H1 (cell line): ENCODE results near the gene DRC7. TPM values are rescaled to one million over a fixed set of nuclear protein-coding genes. Genes with fewer than 3 reads are reported as not detected.

Experiments used
- CTCF ChIA-PET: fragments of 300-600 bp; sonication (Branson Sonifier 250); formaldehyde crosslinking; loops from one replicate; lab custom pipeline; 2021; ENCODE audit not compliant: partially characterized antibody; lab: Charles Lee
- POLR2A ChIA-PET: fragments of 300-600 bp; sonication (Branson Sonifier 250); formaldehyde crosslinking; loops from one replicate; lab custom pipeline; 2021; ENCODE audit warnings: inconsistent platforms; ENCODE audit not compliant: partially characterized antibody; lab: Charles Lee
- DNase-seq, 2 experiments: peaks; one replicate each; pipeline versions ENCODE4 v3.0.0 to v3.0.0-alpha.2; 2010 to 2022; ENCODE audit warnings: low spot score in 2 of 2, low read depth in 1 of 2, mixed read lengths in 1 of 2
- FAIRE-seq: peaks from 2 replicates; lab custom pipeline; 2011; peaks lifted over from hg19 to GRCh38; lab: Jason Lieb, UNC
- H2AFZ ChIP-seq: 2 replicates; pipeline ENCODE4 v1.8.1; 2012; ENCODE audit warnings: low read length, inconsistent platforms
- H2AK5ac ChIP-seq: 2 replicates; pipeline ENCODE4 v1.6.1; 2013; ENCODE audit warnings: low read depth, low read length
- H2BK120ac ChIP-seq: replicated peaks from 2 replicates; pipeline ENCODE3; 2013; ENCODE audit warnings: low read depth, low read length, inconsistent platforms
- H2BK12ac ChIP-seq: 2 replicates; pipeline ENCODE4 v1.6.1; 2013; ENCODE audit warnings: low read depth, low read length
- H2BK15ac ChIP-seq: 2 replicates; pipeline ENCODE4 v1.6.1; 2013; ENCODE audit warnings: low read length
- H2BK20ac ChIP-seq: 2 replicates; pipeline ENCODE4 v1.6.1; 2013; ENCODE audit warnings: low read length
- H2BK5ac ChIP-seq: 2 replicates; pipeline ENCODE4 v1.6.1; 2013; ENCODE audit warnings: low read depth, low read length
- H3K14ac ChIP-seq: 2 replicates; pipeline ENCODE4 v1.6.1; 2013; ENCODE audit warnings: inconsistent platforms; ENCODE audit not compliant: insufficient read length
- H3K18ac ChIP-seq: 2 replicates; pipeline ENCODE4 v1.6.1; 2013; ENCODE audit warnings: low read length; ENCODE audit errors: extremely low read depth
- H3K23ac ChIP-seq: 2 replicates; pipeline ENCODE4 v1.6.1; 2013; ENCODE audit warnings: inconsistent platforms; ENCODE audit not compliant: insufficient read length
- H3K23me2 ChIP-seq: 2 replicates; pipeline ENCODE4 v1.6.1; 2013; ENCODE audit warnings: low read depth, low read length
- H3K27ac ChIP-seq: 2 replicates; pipeline ENCODE4 v1.6.1; 2011; ENCODE audit warnings: low read depth, low read length, inconsistent platforms
- H3K27me3 ChIP-seq, 4 experiments: replicated peaks in 1 of 4; 1 replicate in 1 of 4; 2 replicates in 3 of 4; pipeline versions ENCODE4 v1.6.1 to v1.8.1; 2011 to 2013; ENCODE audit warnings: low read length in 3 of 4, mild to moderate bottlenecking in 3 of 4, inconsistent platforms in 2 of 4, mixed read lengths in 2 of 4, moderate library complexity in 1 of 4; ENCODE audit not compliant: control insufficient read depth in 3 of 4, insufficient read depth in 3 of 4; ENCODE audit errors: extremely low read depth in 1 of 4
- H3K36me3 ChIP-seq, 4 experiments: 2 replicates each; pipeline versions ENCODE4 v1.6.1 to v1.8.1; 2011 to 2013; ENCODE audit warnings: mild to moderate bottlenecking in 4 of 4, low read length in 3 of 4, moderate library complexity in 2 of 4, control low read depth in 1 of 4, inconsistent platforms in 1 of 4; ENCODE audit not compliant: insufficient read depth in 4 of 4, control insufficient read depth in 2 of 4
- H3K4ac ChIP-seq: replicated peaks from 2 replicates; pipeline ENCODE3; 2013; ENCODE audit warnings: low read length, low read depth, mixed read lengths, inconsistent platforms; ENCODE audit not compliant: insufficient read length
- H3K4me1 ChIP-seq, 4 experiments: replicated peaks in 1 of 4; 1 replicate in 1 of 4; 2 replicates in 3 of 4; pipeline versions ENCODE4 v1.6.1 to v1.8.1; 2011 to 2013; ENCODE audit warnings: low read length in 3 of 4, inconsistent platforms in 2 of 4, mixed read lengths in 1 of 4; ENCODE audit not compliant: insufficient read depth in 4 of 4, control insufficient read depth in 3 of 4
- H3K4me2 ChIP-seq, 2 experiments: 2 replicates each; pipeline versions ENCODE4 v1.6.1 to v1.8.1; 2011 to 2013; ENCODE audit warnings: low read depth in 2 of 2, low read length in 2 of 2, control low read depth in 1 of 2, inconsistent platforms in 1 of 2, mild to moderate bottlenecking in 1 of 2; ENCODE audit not compliant: insufficient read depth in 1 of 2
- H3K4me3 ChIP-seq, 4 experiments: fragments of 200-600, 300-600 bp in 1 of 4; sonication (generic), shearing (Covaris generic), sonication (Bioruptor Twin) in 1 of 4; 2 replicates each; pipeline versions ENCODE4 v1.5.1 to v1.8.1; 2011 to 2016; ENCODE audit warnings: low read length in 4 of 4, low read depth in 3 of 4, control low read depth in 2 of 4, inconsistent platforms in 2 of 4, mild to moderate bottlenecking in 2 of 4, mixed read lengths in 1 of 4, moderate library complexity in 1 of 4; ENCODE audit not compliant: insufficient read depth in 2 of 4; ENCODE audit errors: extremely low read depth in 1 of 4
- H3K56ac ChIP-seq: replicated peaks from 2 replicates; pipeline ENCODE3; 2013; ENCODE audit warnings: low read depth, mild to moderate bottlenecking, mixed read lengths, low read length, inconsistent platforms; ENCODE audit not compliant: insufficient read length
- H3K79me1 ChIP-seq: 2 replicates; pipeline ENCODE4 v1.6.1; 2013; ENCODE audit warnings: low read depth, low read length, control low read depth
- H3K79me2 ChIP-seq, 2 experiments: 2 replicates each; pipeline versions ENCODE4 v1.6.1 to v1.8.1; 2012 to 2013; ENCODE audit warnings: low read length in 2 of 2, mild to moderate bottlenecking in 2 of 2, inconsistent platforms in 1 of 2; ENCODE audit not compliant: insufficient read depth in 2 of 2, control insufficient read depth in 1 of 2
- H3K9ac ChIP-seq, 4 experiments: replicated peaks in 1 of 4; 1 replicate in 1 of 4; 2 replicates in 3 of 4; pipeline versions ENCODE4 v1.6.1 to v1.8.1; 2011 to 2013; ENCODE audit warnings: low read depth in 3 of 4, low read length in 3 of 4, control low read depth in 2 of 4, mild to moderate bottlenecking in 2 of 4, moderate library complexity in 2 of 4, inconsistent platforms in 1 of 4; ENCODE audit errors: extremely low read depth in 1 of 4
- H3K9me3 ChIP-seq, 2 experiments: 2 replicates each; pipeline versions ENCODE4 v1.6.1 to v1.8.1; 2012 to 2013; ENCODE audit warnings: mild to moderate bottlenecking in 2 of 2, moderate library complexity in 2 of 2, control low read depth in 1 of 2, inconsistent platforms in 1 of 2, low read depth in 1 of 2, low read length in 1 of 2, mixed read lengths in 1 of 2; ENCODE audit not compliant: insufficient read depth in 2 of 2
- H4K20me1 ChIP-seq, 2 experiments: replicated peaks in 1 of 2; 2 replicates each; pipeline versions ENCODE3 to v1.8.1; 2011 to 2013; ENCODE audit warnings: inconsistent platforms in 2 of 2, low read length in 2 of 2, mild to moderate bottlenecking in 1 of 2; ENCODE audit not compliant: insufficient read depth in 2 of 2, control insufficient read depth in 1 of 2
- H4K5ac ChIP-seq: 2 replicates; pipeline ENCODE4 v1.6.1; 2013; ENCODE audit warnings: low read length, low read depth, mixed read lengths, inconsistent platforms; ENCODE audit not compliant: insufficient read length
- H4K8ac ChIP-seq: 2 replicates; pipeline ENCODE4 v1.8.0; 2013; ENCODE audit warnings: mild to moderate bottlenecking, moderate library complexity, low read length, inconsistent platforms; ENCODE audit not compliant: insufficient read depth; ENCODE audit errors: extremely low read depth
- H4K91ac ChIP-seq: replicated peaks from 2 replicates; pipeline ENCODE3; 2013; ENCODE audit warnings: low read length, mixed read lengths, inconsistent platforms; ENCODE audit not compliant: insufficient read length
- ATF3 ChIP-seq: IDR thresholded peaks from 2 replicates; pipeline ENCODE4 v1.6.1; 2011; ENCODE audit warnings: low read depth, mild to moderate bottlenecking, low read length; ENCODE audit not compliant: insufficient read depth
- BCL11A ChIP-seq, 2 experiments: IDR thresholded peaks; one replicate each; pipeline ENCODE4 v1.6.1; 2011; ENCODE audit warnings: low read depth in 2 of 2, low read length in 2 of 2, mild to moderate bottlenecking in 2 of 2
- HDAC2 ChIP-seq, 2 experiments: fragments of 300-600 bp in 1 of 2; sonication (generic) in 1 of 2; IDR thresholded peaks; 2 replicates each; pipeline ENCODE4 v1.6.1; 2011 to 2012; ENCODE audit warnings: low read depth in 2 of 2, low read length in 2 of 2, mild to moderate bottlenecking in 2 of 2, moderate library complexity in 2 of 2, borderline replicate concordance in 1 of 2, inconsistent platforms in 1 of 2
- JUN ChIP-seq: IDR thresholded peaks from 2 replicates; pipeline ENCODE4 v1.6.1; 2011; ENCODE audit warnings: low read depth, mild to moderate bottlenecking, improper control_type of control experiment, low read length
- MAFK ChIP-seq: IDR thresholded peaks from 2 replicates; pipeline ENCODE4 v1.6.1; 2012; ENCODE audit warnings: low read depth, mild to moderate bottlenecking, improper control_type of control experiment, low read length
- SIX5 ChIP-seq: IDR thresholded peaks from 2 replicates; pipeline ENCODE4 v1.6.1; 2011; ENCODE audit warnings: mild to moderate bottlenecking, low read depth, low read length
- TEAD4 ChIP-seq: IDR thresholded peaks from 2 replicates; pipeline ENCODE4 v1.6.1; 2012; ENCODE audit warnings: low read depth, low read length, inconsistent platforms, mixed read lengths
- ZNF274 ChIP-seq: IDR thresholded peaks from 2 replicates; pipeline ENCODE4 v1.7.0; 2012; ENCODE audit warnings: low read length, borderline replicate concordance; ENCODE audit errors: extremely low read depth
- WGBS, 2 experiments: shearing (Covaris generic) in 1 of 2; methylation state at CpG; one replicate each; pipeline versions ENCODE4 v1.1.6 to v1.1.7; 2013 to 2015; ENCODE audit warnings: low lambda C conversion rate in 2 of 2, mixed read lengths in 2 of 2, inconsistent platforms in 1 of 2, low coverage in 1 of 2, missing lambda C conversion rate in 1 of 2; ENCODE audit not compliant: insufficient replicate concordance in 2 of 2, insufficient coverage in 1 of 2, insufficient read length in 1 of 2; ENCODE audit errors: extremely low coverage in 1 of 2, missing lambda C conversion rate in 1 of 2; 5-methylcytosine and 5-hydroxymethylcytosine counted together
- polyA plus RNA-seq, 7 experiments: library from polyadenylated mRNA; depleted of rRNA in 3 of 7; stranded (reverse) in 5 of 7; unstranded in 2 of 7; fragments of >200 nt in 5 of 7; fragments of 200-250 nt in 2 of 7; gene quantifications; 1 replicate in 5 of 7; 2 replicates in 1 of 7; 4 replicates in 1 of 7; pipeline versions ENCODE4 v1.2.1 to v1.2.3, GENCODE V29; 2011 to 2013; ENCODE audit warnings: missing spikeins in 2 of 7, mixed read lengths in 2 of 7
- total RNA-seq: library from RNA; stranded (reverse); fragmentation: NEBNext Ultra II Directional; extraction: Animal tissue kit (Norgen Biotek cat#: 25700); gene quantifications from 2 replicates; pipeline ENCODE4 v1.2.1, GENCODE V29; 2021
- TF ChIP-seq, protein P1 (sequence below): IDR thresholded peaks from 2 replicates; pipeline ENCODE4 v1.6.1; 2012; ENCODE audit warnings: inconsistent platforms

The DRC7 gene
- total and polyA plus RNA-seq, 2 of the 8 experiments (the other 6 are each of a cell fraction or from before 2014, with no cell fraction given): 0.14 TPM; not detected in 1

- H2BK5ac ChIP-seq: peak overlapping the region; percentile 90
- H3K27me3 ChIP-seq: no peaks in the 10 kb centered on the region; a peak in 1 of 7 replicates
- peak overlapping the region; percentile 31 for H4K5ac ChIP-seq
- no peak overlapping the region; the same call in 1 of the 2 replicates for H2AFZ ChIP-seq
- peaks cover 0 to 15% (median 4%) of the 10 kb centered on the region in 4 experiments; a peak in 6 of 7 replicates for H3K4me1 ChIP-seq
- FAIRE-seq (peak; percentile 99), DNase-seq (peak; percentile 98 to 99)
- H3K23ac ChIP-seq: no peak overlapping the region
- H2BK15ac ChIP-seq: no peak overlapping the region
- peaks cover 15% of the 10 kb centered on the region; the same call in 1 of the 2 replicates for H3K23me2 ChIP-seq
- H3K27ac ChIP-seq: peak overlapping the region; percentile 89
- peak overlapping the region; percentile 93; the same call in 1 of the 2 replicates for H4K8ac ChIP-seq
- no peak overlapping the region for H3K14ac ChIP-seq
- peak overlapping the region; percentile 73 to 93 (median 86) for H3K4me3 ChIP-seq
- WGBS, 2 experiments: 3% methylated on average over 45 of the region's 45 CpGs; no CpG with 5 or more reads in 1 of the 2 experiments
- 0 out of 2 replicates have a peak overlapping the region, but pooled peaks have one; percentile 53 for H2AK5ac ChIP-seq
- no peak overlapping the region for H2BK20ac ChIP-seq
- H2BK120ac ChIP-seq: no peak overlapping the region
- H2BK12ac ChIP-seq: peak overlapping the region; percentile 39; the same call in 1 of the 2 replicates
- H4K20me1 ChIP-seq: peaks cover 0 to 2% of the 10 kb centered on the region in 2 experiments
- H3K4me2 ChIP-seq: peak overlapping the region; percentile 78 to 95
- peaks cover 0 to 5% (median 0%) of the 10 kb centered on the region in 4 experiments; a peak in 3 of 8 replicates for H3K36me3 ChIP-seq
- ChIA-PET POLR2A (interaction anchor here (0.6 to 4.2 kb wide), 28 partner anchors 9 to 798 kb away, joined by 3 to 22 read pairs (median 4); partner anchors contain the start of genes ADGRG3, CCDC102A, MMP15 and USB1), CTCF (interaction anchor here (0.6 to 2.8 kb wide), 16 partner anchors 9 to 288 kb away, joined by 3 to 24 read pairs (median 3); no protein-coding TSS in a partner anchor)
- peak overlapping the region; percentile 46 to 98 (median 90) for H3K9ac ChIP-seq
- no peak overlapping the region for H4K91ac ChIP-seq
- H3K4ac ChIP-seq: no peak overlapping the region
- no peaks in the 10 kb centered on the region; a peak in 1 of 4 replicates for H3K9me3 ChIP-seq
- H3K79me1 ChIP-seq: no peaks in the 10 kb centered on the region
- H3K18ac ChIP-seq: peak overlapping the region; percentile 85
- no peaks in the 10 kb centered on the region; a peak in 1 of 4 replicates for H3K79me2 ChIP-seq
- H3K56ac ChIP-seq: peak overlapping the region; percentile 62
- TF ChIP-seq HDAC2 (IDR thresholded peaks at IDR 0.05; ENCODE audit: borderline replicate concordance in 1 of 2, low read depth in 2 of 2, low read length in 2 of 2): no peak; a peak in 1 of 4 replicates
- no peak for TF ChIP-seq ZNF274
- TF ChIP-seq JUN: no peak
- no peak for TF ChIP-seq ATF3
- TF ChIP-seq SIX5: peak; percentile 82
- no peak for TF ChIP-seq TEAD4
- no peak for TF ChIP-seq BCL11A (IDR thresholded peaks at IDR 0.05; ENCODE audit: low read depth in 2 of 2, low read length in 2 of 2)
- TF ChIP-seq, protein P1, sequence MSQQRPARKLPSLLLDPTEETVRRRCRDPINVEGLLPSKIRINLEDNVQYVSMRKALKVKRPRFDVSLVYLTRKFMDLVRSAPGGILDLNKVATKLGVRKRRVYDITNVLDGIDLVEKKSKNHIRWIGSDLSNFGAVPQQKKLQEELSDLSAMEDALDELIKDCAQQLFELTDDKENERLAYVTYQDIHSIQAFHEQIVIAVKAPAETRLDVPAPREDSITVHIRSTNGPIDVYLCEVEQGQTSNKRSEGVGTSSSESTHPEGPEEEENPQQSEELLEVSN: no peak
- TF ChIP-seq MAFK: peak; percentile 52; the same call in 1 of the 2 replicates
These were observed 40.5 kb downstream of the DRC7 start for GRCh38 chr16:57734925-57735754.
